WTC11 (cell line): ENCODE results near the gene ZNF880.

Experiments
- NFYB ChIP-seq: sonication (generic); formaldehyde crosslinking; conservative IDR thresholded peaks from 2 replicates; pipeline ENCODE4 v1.8.0; 2022; ENCODE audit warnings: low read depth, missing genetic modification reagents
- SMAD4 ChIP-seq: sonication (generic); formaldehyde crosslinking; IDR thresholded peaks from 2 replicates; pipeline ENCODE4 v1.8.0; 2022; ENCODE audit warnings: mild to moderate bottlenecking, missing genetic modification reagents
- TEAD4 ChIP-seq: sonication (generic); formaldehyde crosslinking; IDR thresholded peaks from 2 replicates; pipeline ENCODE4 v1.8.0; 2022; ENCODE audit warnings: mild to moderate bottlenecking, missing genetic modification reagents
- TF ChIP-seq, protein P1 (sequence below): sonication (generic); formaldehyde crosslinking; conservative IDR thresholded peaks from 2 replicates; pipeline ENCODE4 v1.8.1; 2022; ENCODE audit warnings: mild to moderate bottlenecking, missing genetic modification reagents
- TF ChIP-seq, protein P2 (sequence below): fragments of 200-600 bp; IDR thresholded peaks from 2 replicates; pipeline ENCODE4 v1.8.0; 2022; ENCODE audit warnings: antibody characterized with exemption
- TF ChIP-seq, protein P3 (sequence below): sonication (generic); formaldehyde crosslinking; IDR thresholded peaks from 2 replicates; pipeline ENCODE4 v1.8.0; 2023; ENCODE audit warnings: missing genetic modification reagents, mild to moderate bottlenecking, borderline replicate concordance
- TF ChIP-seq, protein P4 (sequence below): sonication (generic); formaldehyde crosslinking; IDR thresholded peaks from 2 replicates; pipeline ENCODE4 v1.8.1; 2023; ENCODE audit warnings: mild to moderate bottlenecking, missing genetic modification reagents, moderate library complexity

DNA sequence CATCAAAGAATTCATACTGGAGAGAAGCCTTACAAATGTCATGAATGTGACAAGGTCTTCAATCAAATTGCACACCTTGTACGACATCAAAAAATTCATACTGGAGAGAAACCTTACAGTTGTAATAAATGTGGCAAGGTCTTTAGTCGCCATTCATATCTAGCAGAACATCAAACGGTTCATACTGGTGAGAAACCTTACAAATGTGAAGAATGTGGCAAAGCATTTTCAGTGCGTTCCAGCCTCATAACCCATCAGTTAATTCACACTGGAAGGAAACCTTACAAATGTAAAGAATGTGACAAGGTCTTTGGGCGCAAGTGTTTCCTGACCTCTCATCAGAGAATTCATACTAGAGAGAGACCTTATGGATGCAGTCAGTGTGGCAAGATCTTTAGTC is 46.0 kb downstream of the ZNF880 start:
- TF ChIP-seq, protein P1, sequence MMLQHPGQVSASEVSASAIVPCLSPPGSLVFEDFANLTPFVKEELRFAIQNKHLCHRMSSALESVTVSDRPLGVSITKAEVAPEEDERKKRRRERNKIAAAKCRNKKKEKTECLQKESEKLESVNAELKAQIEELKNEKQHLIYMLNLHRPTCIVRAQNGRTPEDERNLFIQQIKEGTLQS (CRISPR knock-in tag): no peak
- TF ChIP-seq, protein P2, sequence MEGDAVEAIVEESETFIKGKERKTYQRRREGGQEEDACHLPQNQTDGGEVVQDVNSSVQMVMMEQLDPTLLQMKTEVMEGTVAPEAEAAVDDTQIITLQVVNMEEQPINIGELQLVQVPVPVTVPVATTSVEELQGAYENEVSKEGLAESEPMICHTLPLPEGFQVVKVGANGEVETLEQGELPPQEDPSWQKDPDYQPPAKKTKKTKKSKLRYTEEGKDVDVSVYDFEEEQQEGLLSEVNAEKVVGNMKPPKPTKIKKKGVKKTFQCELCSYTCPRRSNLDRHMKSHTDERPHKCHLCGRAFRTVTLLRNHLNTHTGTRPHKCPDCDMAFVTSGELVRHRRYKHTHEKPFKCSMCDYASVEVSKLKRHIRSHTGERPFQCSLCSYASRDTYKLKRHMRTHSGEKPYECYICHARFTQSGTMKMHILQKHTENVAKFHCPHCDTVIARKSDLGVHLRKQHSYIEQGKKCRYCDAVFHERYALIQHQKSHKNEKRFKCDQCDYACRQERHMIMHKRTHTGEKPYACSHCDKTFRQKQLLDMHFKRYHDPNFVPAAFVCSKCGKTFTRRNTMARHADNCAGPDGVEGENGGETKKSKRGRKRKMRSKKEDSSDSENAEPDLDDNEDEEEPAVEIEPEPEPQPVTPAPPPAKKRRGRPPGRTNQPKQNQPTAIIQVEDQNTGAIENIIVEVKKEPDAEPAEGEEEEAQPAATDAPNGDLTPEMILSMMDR: no peak
- TF ChIP-seq TEAD4 (CRISPR knock-in tag) (no peak), NFYB (CRISPR knock-in tag) (no peak), SMAD4 (CRISPR knock-in tag) (no peak)
- TF ChIP-seq, protein P3, sequence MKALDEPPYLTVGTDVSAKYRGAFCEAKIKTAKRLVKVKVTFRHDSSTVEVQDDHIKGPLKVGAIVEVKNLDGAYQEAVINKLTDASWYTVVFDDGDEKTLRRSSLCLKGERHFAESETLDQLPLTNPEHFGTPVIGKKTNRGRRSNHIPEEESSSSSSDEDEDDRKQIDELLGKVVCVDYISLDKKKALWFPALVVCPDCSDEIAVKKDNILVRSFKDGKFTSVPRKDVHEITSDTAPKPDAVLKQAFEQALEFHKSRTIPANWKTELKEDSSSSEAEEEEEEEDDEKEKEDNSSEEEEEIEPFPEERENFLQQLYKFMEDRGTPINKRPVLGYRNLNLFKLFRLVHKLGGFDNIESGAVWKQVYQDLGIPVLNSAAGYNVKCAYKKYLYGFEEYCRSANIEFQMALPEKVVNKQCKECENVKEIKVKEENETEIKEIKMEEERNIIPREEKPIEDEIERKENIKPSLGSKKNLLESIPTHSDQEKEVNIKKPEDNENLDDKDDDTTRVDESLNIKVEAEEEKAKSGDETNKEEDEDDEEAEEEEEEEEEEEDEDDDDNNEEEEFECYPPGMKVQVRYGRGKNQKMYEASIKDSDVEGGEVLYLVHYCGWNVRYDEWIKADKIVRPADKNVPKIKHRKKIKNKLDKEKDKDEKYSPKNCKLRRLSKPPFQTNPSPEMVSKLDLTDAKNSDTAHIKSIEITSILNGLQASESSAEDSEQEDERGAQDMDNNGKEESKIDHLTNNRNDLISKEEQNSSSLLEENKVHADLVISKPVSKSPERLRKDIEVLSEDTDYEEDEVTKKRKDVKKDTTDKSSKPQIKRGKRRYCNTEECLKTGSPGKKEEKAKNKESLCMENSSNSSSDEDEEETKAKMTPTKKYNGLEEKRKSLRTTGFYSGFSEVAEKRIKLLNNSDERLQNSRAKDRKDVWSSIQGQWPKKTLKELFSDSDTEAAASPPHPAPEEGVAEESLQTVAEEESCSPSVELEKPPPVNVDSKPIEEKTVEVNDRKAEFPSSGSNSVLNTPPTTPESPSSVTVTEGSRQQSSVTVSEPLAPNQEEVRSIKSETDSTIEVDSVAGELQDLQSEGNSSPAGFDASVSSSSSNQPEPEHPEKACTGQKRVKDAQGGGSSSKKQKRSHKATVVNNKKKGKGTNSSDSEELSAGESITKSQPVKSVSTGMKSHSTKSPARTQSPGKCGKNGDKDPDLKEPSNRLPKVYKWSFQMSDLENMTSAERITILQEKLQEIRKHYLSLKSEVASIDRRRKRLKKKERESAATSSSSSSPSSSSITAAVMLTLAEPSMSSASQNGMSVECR (CRISPR knock-in tag): no peak
- TF ChIP-seq, protein P4, sequence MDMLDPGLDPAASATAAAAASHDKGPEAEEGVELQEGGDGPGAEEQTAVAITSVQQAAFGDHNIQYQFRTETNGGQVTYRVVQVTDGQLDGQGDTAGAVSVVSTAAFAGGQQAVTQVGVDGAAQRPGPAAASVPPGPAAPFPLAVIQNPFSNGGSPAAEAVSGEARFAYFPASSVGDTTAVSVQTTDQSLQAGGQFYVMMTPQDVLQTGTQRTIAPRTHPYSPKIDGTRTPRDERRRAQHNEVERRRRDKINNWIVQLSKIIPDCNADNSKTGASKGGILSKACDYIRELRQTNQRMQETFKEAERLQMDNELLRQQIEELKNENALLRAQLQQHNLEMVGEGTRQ (CRISPR knock-in tag): no peak
